ENCODE data around the gene KCNMB1. TPM values are rescaled to one million over a fixed set of nuclear protein-coding genes. Genes with fewer than 3 reads are reported as not detected.

Gene KCNMB1
- total and polyA plus RNA-seq, 2 donors (not counting 3 experiments of a cell fraction or from before 2014, with no cell fraction given) = 0.15 to 0.29 TPM

- DNase-seq (ENCODE audit: low read depth, low spot score) (no peak), FAIRE-seq (no peak)
- no TSS peak for BruUV-seq (replicated peaks)
- CTCF ChIA-PET = interaction anchor here (1.1 to 3.1 kb wide), 4 partner anchors 9 to 212 kb away, joined by 3 to 13 read pairs (median 5); no protein-coding TSS in a partner anchor
- TF ChIP-seq POLR2A (IDR thresholded peaks at IDR 0.05; ENCODE audit: low read depth, low read length) = no peak
- TF ChIP-seq GATA2 (IDR thresholded peaks at IDR 0.05; ENCODE audit: insufficient read depth, insufficient read length, low read depth, low read length) = no peak
- TF ChIP-seq FOS (IDR thresholded peaks at IDR 0.05; ENCODE audit: borderline replicate concordance, insufficient read depth, low read length) = no peak
- TF ChIP-seq JUN (IDR thresholded peaks at IDR 0.05; ENCODE audit: borderline replicate concordance, insufficient read depth, insufficient read length, low read depth) = no peak
- TF ChIP-seq MYC (IDR thresholded peaks at IDR 0.05; ENCODE audit: low read depth, low read length) = no peak
- no peak for TF ChIP-seq POLR2AphosphoS5 (IDR thresholded peaks at IDR 0.05; ENCODE audit: insufficient read depth, low read depth, low read length)
- TF ChIP-seq CTCF (IDR thresholded peaks at IDR 0.05; ENCODE audit: extremely low read depth in 1 of 2, insufficient read depth in 1 of 2, low read depth in 1 of 2, low read length in 2 of 2) = no peak
- no peak for TF ChIP-seq MAX (IDR thresholded peaks at IDR 0.05; ENCODE audit: insufficient read depth, insufficient read length)
- no peak for TF ChIP-seq EZH2 (IDR thresholded peaks at IDR 0.05; ENCODE audit: borderline replicate concordance, low read depth, low read length, severe bottlenecking)
- no peaks in the 10 kb centered on the region for H3K9me1 ChIP-seq (replicated peaks; ENCODE audit: control insufficient read depth, extremely low read depth, insufficient read depth, low read length)
- H2AFZ ChIP-seq (ENCODE audit: low read depth, low read length) = no peak overlapping the region
- no peak overlapping the region for H3K9ac ChIP-seq (replicated peaks; ENCODE audit: extremely low read depth, insufficient read depth, low read length)
- H3K4me1 ChIP-seq (ENCODE audit: control insufficient read depth, extremely low read depth, insufficient read depth, low read length) = no peaks in the 10 kb centered on the region
- H3K36me3 ChIP-seq (ENCODE audit: control insufficient read depth in 2 of 2, extremely low read depth in 1 of 2, insufficient read depth in 2 of 2, low read length in 2 of 2) = no peaks in the 10 kb centered on the region
- intact Hi-C loops (cut with micrococcal nuclease) = loop anchor here (10.0 kb wide), 1 partner anchor 721 kb away; no protein-coding TSS in a partner anchor
- H4K20me1 ChIP-seq (replicated peaks; ENCODE audit: control insufficient read depth, extremely low read depth, insufficient read depth, low read length) = no peaks in the 10 kb centered on the region
- POLR2A ChIA-PET = no interaction called here
- H3K27ac ChIP-seq (ENCODE audit: insufficient read depth, low read depth, low read length) = no peak overlapping the region
- H3K9me3 ChIP-seq (replicated peaks; ENCODE audit: control insufficient read depth, insufficient read depth, low read length) = no peaks in the 10 kb centered on the region
- no peak overlapping the region for H3K4me3 ChIP-seq (replicated peaks in 1 of 3; ENCODE audit: insufficient read depth in 1 of 3, low read depth in 1 of 3, low read length in 3 of 3)
- H3K27me3 ChIP-seq (ENCODE audit: control insufficient read depth in 2 of 2, insufficient read depth in 2 of 2, low read length in 2 of 2) = peaks cover 8 to 10% of the 10 kb centered on the region in 2 experiments
- dilution Hi-C loops (cut with MboI; ENCODE audit: extremely low pct_ligation_motif_present, low sequenced_read_pairs) = no loop called here
- no peaks in the 10 kb centered on the region for H3K79me2 ChIP-seq (ENCODE audit: control insufficient read depth, insufficient read depth, low read length)
- H3K4me2 ChIP-seq (ENCODE audit: insufficient read depth, low read length) = no peak overlapping the region
Observed at GRCh38 chr5:170426149-170426767, 37.1 kb upstream of the KCNMB1 start.

All from endothelial cell of umbilical vein (primary cell).